ENCODE data around the gene GSTO1.

DNA sequence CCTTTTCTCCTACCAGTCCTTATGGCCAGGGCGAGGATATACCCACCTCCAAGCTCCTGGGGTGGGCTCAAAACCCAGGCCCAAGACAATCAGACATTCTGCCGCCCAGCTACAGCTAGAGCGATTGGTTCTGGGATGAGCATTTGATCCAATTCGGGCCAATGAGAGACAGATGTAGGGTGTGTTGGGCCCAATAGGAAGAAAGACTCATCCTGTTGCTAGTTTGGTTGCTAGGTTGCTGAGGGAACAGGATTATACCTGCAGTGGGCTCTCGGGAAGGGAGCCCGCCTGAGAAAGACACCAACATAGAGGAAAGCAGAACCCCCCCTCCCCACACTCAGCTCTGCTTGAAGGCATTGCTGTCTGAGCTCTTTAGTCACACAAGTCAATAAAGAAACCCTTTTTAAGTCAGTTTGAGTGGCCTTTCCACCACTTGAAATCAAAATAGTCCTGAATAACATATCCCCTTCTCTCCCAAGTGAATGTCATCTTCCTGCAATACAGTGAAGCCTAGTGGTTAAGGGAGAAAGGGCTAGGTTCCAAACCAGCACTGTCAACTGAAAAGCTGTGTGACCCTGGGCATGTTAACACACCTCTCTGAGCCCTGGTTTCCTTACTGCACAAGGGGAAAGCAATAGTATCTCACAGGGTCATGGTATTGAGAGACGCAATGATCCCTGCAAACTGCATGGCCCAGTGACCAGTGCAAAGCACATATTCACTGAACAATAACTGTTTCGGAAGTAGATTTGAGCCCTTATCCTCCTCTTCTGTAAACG is 61.8 kb downstream of the GSTO1 start:
- TF ChIP-seq, protein P1, sequence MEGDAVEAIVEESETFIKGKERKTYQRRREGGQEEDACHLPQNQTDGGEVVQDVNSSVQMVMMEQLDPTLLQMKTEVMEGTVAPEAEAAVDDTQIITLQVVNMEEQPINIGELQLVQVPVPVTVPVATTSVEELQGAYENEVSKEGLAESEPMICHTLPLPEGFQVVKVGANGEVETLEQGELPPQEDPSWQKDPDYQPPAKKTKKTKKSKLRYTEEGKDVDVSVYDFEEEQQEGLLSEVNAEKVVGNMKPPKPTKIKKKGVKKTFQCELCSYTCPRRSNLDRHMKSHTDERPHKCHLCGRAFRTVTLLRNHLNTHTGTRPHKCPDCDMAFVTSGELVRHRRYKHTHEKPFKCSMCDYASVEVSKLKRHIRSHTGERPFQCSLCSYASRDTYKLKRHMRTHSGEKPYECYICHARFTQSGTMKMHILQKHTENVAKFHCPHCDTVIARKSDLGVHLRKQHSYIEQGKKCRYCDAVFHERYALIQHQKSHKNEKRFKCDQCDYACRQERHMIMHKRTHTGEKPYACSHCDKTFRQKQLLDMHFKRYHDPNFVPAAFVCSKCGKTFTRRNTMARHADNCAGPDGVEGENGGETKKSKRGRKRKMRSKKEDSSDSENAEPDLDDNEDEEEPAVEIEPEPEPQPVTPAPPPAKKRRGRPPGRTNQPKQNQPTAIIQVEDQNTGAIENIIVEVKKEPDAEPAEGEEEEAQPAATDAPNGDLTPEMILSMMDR (IDR thresholded peaks at IDR 0.05): no peak
- TF ChIP-seq POLR2A (IDR thresholded peaks at IDR 0.05): no peak

Measured in esophagus squamous epithelium (tissue), 4 donors.